ENCODE results near the gene CYLD. TPM values are rescaled to one million over a fixed set of nuclear protein-coding genes. Genes with fewer than 3 reads are reported as not detected.

CYLD gene
- total and polyA plus RNA-seq, 7 donors, result 7.9 to 45.3 (median 29.6) TPM

GRCh38 chr16:50695017-50696000 is 46.6 kb upstream of the CYLD start:
- intact Hi-C loops (cut with DNase I), result loop anchor here (5.0 to 10.0 kb wide), 2 partner anchors 47 to 109 kb away; partner anchors contain the start of gene CYLD
- no peak for DNase-seq
- Histone ChIP-seq H3K9me3 (no peaks in the 10 kb centered on the region), H3K36me3 (no peaks in the 10 kb centered on the region), H3K27ac (peak overlapping the region in 2 of 4 donors; percentile 46 to 67), H3K27me3 (peaks cover 0 to 4% (median 0%) of the 10 kb centered on the region in 3 donors), H3K4me1 (peaks cover 0 to 36% (median 29%) of the 10 kb centered on the region in 4 donors), H3K4me3 (no peak overlapping the region)
- 95% methylated on average over 9 of the region's 9 CpGs for WGBS, 2 donors
- no peak for TF ChIP-seq CTCF (IDR thresholded peaks at IDR 0.05)
- TF ChIP-seq POLR2A (IDR thresholded peaks at IDR 0.05), result no peak
- peak in 2 of 4 donors; percentile 40 to 46 for TF ChIP-seq POLR2AphosphoS5 (IDR thresholded peaks at IDR 0.05)

- no peak for DNase-seq
- Histone ChIP-seq H3K4me3 (no peak overlapping the region), H3K36me3 (no peaks in the 10 kb centered on the region), H3K27me3 (peaks cover 0 to 4% (median 0%) of the 10 kb centered on the region in 3 donors), H3K4me1 (peaks cover 0 to 36% (median 29%) of the 10 kb centered on the region in 4 donors), H3K9me3 (no peaks in the 10 kb centered on the region), H3K27ac (peak overlapping the region; percentile 3 to 67 (median 47))
- TF ChIP-seq POLR2A (IDR thresholded peaks at IDR 0.05), result no peak
- TF ChIP-seq EP300 (IDR thresholded peaks at IDR 0.05), result no peak
- TF ChIP-seq CTCF (IDR thresholded peaks at IDR 0.05), result no peak
- TF ChIP-seq POLR2AphosphoS5 (IDR thresholded peaks at IDR 0.05), result no peak
- intact Hi-C loops (cut with DNase I), result loop anchor here (5.0 to 10.0 kb wide), 2 partner anchors 46 to 109 kb away; partner anchors contain the start of gene CYLD
- 28 to 45% methylated on average over 5 of the region's 5 CpGs for WGBS, 2 donors
Observed at GRCh38 chr16:50696126-50696525, 45.8 kb upstream of the CYLD start.

- peaks cover 0 to 4% (median 0%) of the 10 kb centered on the region in 3 donors for H3K27me3 ChIP-seq
- peaks cover 0 to 36% (median 29%) of the 10 kb centered on the region in 4 donors for H3K4me1 ChIP-seq
- 56 to 67% methylated on average over 15 of the region's 15 CpGs for WGBS, 2 donors
- H3K27ac ChIP-seq, result peak overlapping the region; percentile 48 to 77 (median 64)
- intact Hi-C loops (cut with DNase I), result loop anchor here (5.0 to 10.0 kb wide), 2 partner anchors 46 to 108 kb away; partner anchors contain the start of gene CYLD
- no peaks in the 10 kb centered on the region for H3K36me3 ChIP-seq
- peak; percentile 91 for DNase-seq
- TF ChIP-seq POLR2AphosphoS5 (IDR thresholded peaks at IDR 0.05), result peak in 1 of 4 donors; percentile 43
- TF ChIP-seq POLR2A (IDR thresholded peaks at IDR 0.05), result no peak
- H3K9me3 ChIP-seq, result no peaks in the 10 kb centered on the region
- H3K4me3 ChIP-seq, result no peak overlapping the region
Observed at GRCh38 chr16:50696575-50697420, 45.1 kb upstream of the CYLD start.

- no peaks in the 10 kb centered on the region for H3K9me3 ChIP-seq
- TF ChIP-seq CTCF (IDR thresholded peaks at IDR 0.05) (no peak), POLR2AphosphoS5 (IDR thresholded peaks at IDR 0.05) (no peak), POLR2A (IDR thresholded peaks at IDR 0.05) (no peak), EP300 (IDR thresholded peaks at IDR 0.05) (no peak)
Observed at GRCh38 chr16:50697421-50697715, 44.5 kb upstream of the CYLD start.

More at GRCh38 chr16:50697421-50697715, 44.5 kb upstream of the CYLD start:
- intact Hi-C loops (cut with DNase I), result loop anchor here (5.0 to 10.0 kb wide), 2 partner anchors 45 to 107 kb away; partner anchors contain the start of gene CYLD
- Histone ChIP-seq H3K4me3 (peak overlapping the region in 2 of 4 donors; percentile 37 to 39), H3K4me1 (peaks cover 0 to 36% (median 29%) of the 10 kb centered on the region in 4 donors), H3K27me3 (peaks cover 0 to 4% (median 0%) of the 10 kb centered on the region in 3 donors), H3K27ac (peak overlapping the region; percentile 48 to 77 (median 64)), H3K36me3 (no peaks in the 10 kb centered on the region)
- WGBS, 2 donors, result 95 to 97% methylated on average over 5 of the region's 5 CpGs
- DNase-seq, result no peak

Data from sigmoid colon (tissue), 7 donors.